HK-2 (cell line): ENCODE results near the gene FGF8.

Source experiments
- DNase-seq: peaks from one replicate; pipeline ENCODE4 v3.0.0-alpha.2; 2018; ENCODE audit not compliant: unreplicated experiment

FGF8 gene

GRCh38 chr10:101769541-101770180, 6.3 kb downstream of the FGF8 start:
- DNase-seq = no peak

- DNase-seq = no peak
Measured at GRCh38 chr10:101768791-101769170, 7.1 kb downstream of the FGF8 start.

GRCh38 chr10:101767966-101768790, 7.7 kb downstream of the FGF8 start:
- DNase-seq = no peak

GRCh38 chr10:101767600-101767945, 8.3 kb downstream of the FGF8 start:
- no peak for DNase-seq

GRCh38 chr10:101766753-101767599, 8.9 kb downstream of the FGF8 start:
- no peak for DNase-seq

- no peak for DNase-seq
Measured at GRCh38 chr10:101766306-101766705, 9.6 kb downstream of the FGF8 start.

GRCh38 chr10:101763141-101763846, 12.6 kb downstream of the FGF8 start:
- DNase-seq = no peak

- DNase-seq = no peak
Measured at GRCh38 chr10:101762736-101763135, 13.2 kb downstream of the FGF8 start.

- no peak for DNase-seq
Measured at GRCh38 chr10:101761226-101761625, 14.7 kb downstream of the FGF8 start.

- DNase-seq = no peak
Measured at GRCh38 chr10:101760510-101760909, 15.4 kb downstream of the FGF8 start.

- no peak for DNase-seq
Measured at GRCh38 chr10:101759309-101760247, 16.3 kb downstream of the FGF8 start.

- DNase-seq = no peak
Measured at GRCh38 chr10:101758858-101759257, 17.1 kb downstream of the FGF8 start.

GRCh38 chr10:101752241-101752640, 23.7 kb downstream of the FGF8 start:
- no peak for DNase-seq

GRCh38 chr10:101749047-101750016, 26.6 kb downstream of the FGF8 start:
- no peak for DNase-seq

GRCh38 chr10:101748496-101748895, 27.4 kb downstream of the FGF8 start:
- no peak for DNase-seq

- DNase-seq = no peak
Measured at GRCh38 chr10:101745074-101745696, 30.7 kb downstream of the FGF8 start.

- no peak for DNase-seq
Measured at GRCh38 chr10:101744267-101744666, 31.6 kb downstream of the FGF8 start.

- DNase-seq = no peak
Measured at GRCh38 chr10:101741938-101742337, 34.0 kb downstream of the FGF8 start.

- DNase-seq = no peak
Measured at GRCh38 chr10:101736666-101737065, 39.2 kb downstream of the FGF8 start.
